Head of caudate nucleus (tissue), 42 donors: ENCODE results near the gene RIC8A.
A peak's percentile ranks its signal among the peaks of the same experiment; 100 is the strongest.

Experiments used
- DNase-seq, 42 donors: peaks; one replicate each; pipeline versions ENCODE4 v3.0.0 to v3.0.0-alpha.2; 2020 to 2021; ENCODE audit warnings: mixed read lengths in 7 of 42
- intact Hi-C: fragments of 100-400 bp; cut with DNase I; formaldehyde crosslinking; loops from one replicate; pipeline ENCODE4 v1.15.0; 2022

Gene RIC8A

DNA sequence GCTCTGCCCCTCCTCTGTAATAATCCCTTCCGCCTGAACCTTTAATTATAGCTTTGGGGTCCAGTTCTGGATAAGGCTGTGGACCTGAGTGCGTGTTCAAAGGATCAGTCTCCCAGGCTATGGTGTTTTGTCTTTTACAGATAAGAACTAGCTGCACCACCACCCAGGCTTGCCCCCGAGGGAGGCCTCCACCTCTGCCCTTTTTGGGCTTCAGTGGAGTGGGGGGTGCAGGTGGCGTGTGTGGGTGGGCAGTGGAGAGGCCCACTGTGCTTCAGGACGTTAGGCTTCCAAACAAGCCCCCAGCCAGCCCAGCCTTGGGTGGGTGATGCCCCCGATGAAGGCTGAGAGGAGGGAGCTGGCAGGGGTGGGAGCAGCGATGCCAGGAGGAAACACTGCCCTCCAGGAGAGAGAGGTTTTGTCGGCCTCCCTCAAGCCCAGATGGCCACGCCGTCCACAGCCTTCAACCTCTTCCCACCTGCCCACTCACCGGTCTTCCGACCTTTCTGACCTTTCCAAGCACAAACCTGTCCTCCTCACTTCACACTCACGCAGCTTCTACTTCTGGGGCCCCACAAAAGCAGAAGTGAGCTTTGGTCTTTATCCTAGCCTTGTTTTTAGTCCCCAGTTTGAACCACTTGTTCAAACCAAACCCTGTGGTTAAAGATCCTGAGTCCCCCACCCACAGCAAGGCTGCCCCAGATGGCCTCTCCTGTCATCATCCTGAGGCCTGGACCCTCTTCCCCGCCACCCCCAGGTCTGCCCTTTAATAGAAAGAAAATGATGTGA, 49.6 kb downstream of the RIC8A start:
- peak in 1 of 42 donors; percentile 17 for DNase-seq
- intact Hi-C loops, result no loop called here

DNA sequence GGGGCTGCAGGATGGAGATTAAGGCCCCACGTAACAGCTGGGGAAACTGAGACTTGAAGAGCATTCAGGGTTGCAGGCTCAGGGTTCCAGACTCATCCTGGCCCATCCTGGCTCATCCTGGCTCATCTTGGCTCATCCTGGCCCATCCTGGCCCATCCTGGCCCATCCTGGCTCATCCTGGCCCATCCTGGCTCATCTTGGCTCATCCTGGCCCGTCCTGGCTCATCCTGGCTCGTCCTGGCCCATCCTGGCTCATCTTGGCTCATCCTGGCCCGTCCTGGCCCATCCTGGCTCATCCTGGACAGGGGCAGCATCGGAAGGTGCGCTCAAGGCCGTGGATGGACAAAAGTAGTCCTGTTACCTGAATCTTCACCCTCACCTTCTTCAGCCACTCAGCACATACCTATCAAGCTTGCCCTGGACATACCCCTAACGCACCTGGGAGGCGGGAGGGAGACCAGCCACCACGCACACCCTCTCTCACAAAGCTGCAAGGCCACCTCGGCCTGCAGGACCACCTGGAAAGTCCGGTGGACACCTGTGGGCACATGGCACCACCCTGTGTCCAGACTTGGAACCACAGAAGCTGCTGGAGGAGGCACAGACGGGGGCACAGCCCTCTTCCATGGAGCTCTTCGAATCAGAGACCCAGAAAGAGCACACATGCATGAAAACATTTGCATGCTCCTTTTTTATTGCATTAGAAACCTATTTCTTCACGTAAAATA, 50.4 kb downstream of the RIC8A start:
- intact Hi-C loops, result no loop called here
- DNase-seq, result peak in 1 of 42 donors; percentile 29

DNA sequence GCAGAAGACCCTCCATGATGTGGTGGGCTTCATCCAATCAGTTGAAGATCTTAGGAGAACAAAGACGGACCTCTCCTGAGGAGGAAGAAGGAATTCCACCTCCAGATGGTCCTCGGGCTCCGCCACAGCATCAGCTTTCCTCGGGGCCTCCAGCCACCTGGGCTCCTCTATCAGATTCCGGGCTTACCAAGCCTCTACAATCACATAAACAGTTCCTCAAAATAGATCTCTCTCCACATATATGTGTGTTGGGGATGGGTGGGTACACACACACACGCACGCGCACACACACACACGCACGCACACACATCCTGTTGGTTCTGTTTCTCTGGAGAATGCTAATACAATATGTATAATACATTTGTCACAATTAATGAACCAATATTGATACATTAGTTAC, 51.9 kb downstream of the RIC8A start:
- intact Hi-C loops, result no loop called here
- peak in 1 of 42 donors; percentile 3 for DNase-seq

DNA sequence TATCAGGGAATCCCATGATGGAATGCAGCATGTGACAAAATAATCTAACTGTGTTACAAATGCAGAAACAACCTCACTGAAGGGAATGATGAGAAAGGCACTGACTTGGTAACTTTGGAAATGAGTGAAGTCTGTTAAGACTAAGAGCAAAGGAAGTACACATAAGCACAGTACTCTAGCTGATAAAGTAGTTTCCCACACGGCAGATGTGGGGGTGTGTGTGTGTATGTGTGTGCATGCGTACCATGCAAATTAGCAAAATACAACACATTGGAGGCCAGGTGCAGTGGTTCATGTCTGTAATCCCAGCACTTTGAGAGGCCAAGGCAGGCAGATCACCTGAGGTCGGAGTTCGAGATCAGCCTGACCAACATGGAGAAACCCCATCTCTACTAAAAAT, 54.1 kb downstream of the RIC8A start:
- DNase-seq, result peak in 1 of 42 donors; percentile 5
- intact Hi-C loops, result no loop called here
